GM12878 (cell line): ENCODE measurements around the gene VIPR1. TPM values are rescaled to one million over a fixed set of nuclear protein-coding genes. Genes with fewer than 3 reads are reported as not detected.

Experiments used
- ATAC-seq: fragments of 200-7000 bp; cut with Tn5 transposase; 3 replicates; pipeline ENCODE4 v1.9.1; 2020; ENCODE audit warnings: mild to moderate bottlenecking, moderate library complexity
- BruUV-seq: library from RNA; stranded (reverse); fragments of 400-500 nt; replicated peaks from 2 replicates; lab custom pipeline; 2021; lab: Mats Ljungman, UMichigan
- CTCF ChIA-PET: fragments of 300-600 bp; sonication (Branson Sonifier 250); formaldehyde crosslinking; extraction: SDS; loops from one replicate; lab custom pipeline; 2021; ENCODE audit warnings: inconsistent platforms; lab: Yijun Ruan, JAX
- POLR2A ChIA-PET: fragments of 350-600 bp; formaldehyde crosslinking; extraction: SDS; loops from one replicate; lab custom pipeline; 2021; ENCODE audit warnings: inconsistent platforms; lab: Charles Lee
- RAD21 ChIA-PET: fragments of 300-600 bp; sonication (Branson Sonifier 250); formaldehyde crosslinking; loops from one replicate; lab custom pipeline; 2023; ENCODE audit warnings: antibody characterized with exemption; ENCODE audit not compliant: unreplicated experiment; lab: Charles Lee
- SMC1A ChIA-PET: fragments of 300-600 bp; sonication (Branson Sonifier 250); formaldehyde crosslinking; loops from one replicate; lab custom pipeline; 2023; ENCODE audit not compliant: unreplicated experiment, uncharacterized antibody; lab: Charles Lee
- DNase-seq: peaks from one replicate; pipeline ENCODE4 v3.0.0-alpha.2; 2011; ENCODE audit warnings: low read depth, low spot score
- FAIRE-seq: peaks from 3 replicates; lab custom pipeline; 2011; peaks lifted over from hg19 to GRCh38; lab: Jason Lieb, UNC
- H2AFZ ChIP-seq: 2 replicates; pipeline ENCODE4 v1.6.0; 2011; ENCODE audit warnings: low read depth, low read length, control low read depth; ENCODE audit not compliant: control insufficient read depth
- H3K27ac ChIP-seq: 2 replicates; pipeline ENCODE4 v1.5.1; 2011; ENCODE audit warnings: control low read depth; ENCODE audit not compliant: control insufficient read depth, insufficient read depth
- H3K27me3 ChIP-seq, 2 experiments: replicated peaks in 1 of 2; 2 replicates each; pipeline versions ENCODE4 v1.6.0 to v1.6.1; 2011; ENCODE audit warnings: low read length in 1 of 2; ENCODE audit not compliant: control insufficient read depth in 2 of 2, insufficient read depth in 2 of 2
- H3K36me3 ChIP-seq, 2 experiments: 2 replicates each; pipeline ENCODE4 v1.5.1; 2011; ENCODE audit warnings: low read length in 1 of 2; ENCODE audit not compliant: control insufficient read depth in 2 of 2, insufficient read depth in 2 of 2
- H3K4me1 ChIP-seq: 2 replicates; pipeline ENCODE4 v1.6.1; 2011; ENCODE audit warnings: mild to moderate bottlenecking, low read length, moderate library complexity, mixed read lengths; ENCODE audit not compliant: control insufficient read depth, insufficient read depth
- H3K4me2 ChIP-seq: 2 replicates; pipeline ENCODE4 v1.6.0; 2011; ENCODE audit warnings: control low read depth; ENCODE audit not compliant: control insufficient read depth, insufficient read depth
- H3K4me3 ChIP-seq: fragments of 200-600 bp; sonication (generic); 2 replicates; pipeline ENCODE4 v1.5.1; 2016
- H3K79me2 ChIP-seq: 2 replicates; pipeline ENCODE4 v1.6.0; 2011; ENCODE audit warnings: low read length; ENCODE audit not compliant: control insufficient read depth, insufficient read depth
- H3K9ac ChIP-seq: 2 replicates; pipeline ENCODE4 v1.8.0; 2011; ENCODE audit warnings: low read length, control low read depth, mixed read lengths; ENCODE audit not compliant: control insufficient read depth, insufficient read depth
- H3K9me3 ChIP-seq: replicated peaks from 3 replicates; pipeline ENCODE4 v1.5.1; 2011; ENCODE audit warnings: mild to moderate bottlenecking, low read length; ENCODE audit not compliant: control insufficient read depth, insufficient read depth
- H4K20me1 ChIP-seq: 2 replicates; pipeline ENCODE4 v1.6.0; 2011; ENCODE audit not compliant: control insufficient read depth, insufficient read depth
- EED ChIP-seq: sonication (generic); IDR thresholded peaks from 2 replicates; pipeline ENCODE4 v1.6.1; 2016; ENCODE audit warnings: antibody characterized with exemption, low read depth
- HDGF ChIP-seq: fragments of 450-650 bp; IDR thresholded peaks from 2 replicates; pipeline ENCODE4 v1.6.1; 2016; ENCODE audit warnings: antibody characterized with exemption
- NFXL1 ChIP-seq: fragments of 450-650 bp; IDR thresholded peaks from 2 replicates; pipeline ENCODE4 v1.6.1; 2017; ENCODE audit warnings: antibody characterized with exemption, mild to moderate bottlenecking, borderline replicate concordance
- NR2F1 ChIP-seq: fragments of 450-650 bp; conservative IDR thresholded peaks from 2 replicates; pipeline ENCODE4 v1.6.1; 2017; ENCODE audit warnings: mild to moderate bottlenecking
- PAX8 ChIP-seq: fragments of 450-650 bp; IDR thresholded peaks from 2 replicates; pipeline ENCODE4 v1.6.1; 2017; ENCODE audit warnings: mild to moderate bottlenecking, moderate library complexity
- POU2F2 ChIP-seq: IDR thresholded peaks from 3 replicates; pipeline ENCODE4 v1.6.1; 2011; ENCODE audit warnings: low read depth, mild to moderate bottlenecking, low read length, borderline replicate concordance
- SMAD1 ChIP-seq: fragments of 450-650 bp; IDR thresholded peaks from 2 replicates; pipeline ENCODE4 v1.6.1; 2018; ENCODE audit warnings: mild to moderate bottlenecking, low read depth; ENCODE audit not compliant: partially characterized antibody
- STAT3 ChIP-seq: IDR thresholded peaks from 2 replicates; pipeline ENCODE4 v1.6.1; 2011; ENCODE audit warnings: low read depth, low read length, improper control_type of control experiment
- YY1 ChIP-seq: IDR thresholded peaks from 2 replicates; pipeline ENCODE4 v1.6.1; 2011; ENCODE audit warnings: low read depth, mild to moderate bottlenecking, low read length
- ZNF217 ChIP-seq: fragments of 450-650 bp; IDR thresholded peaks from 2 replicates; pipeline ENCODE4 v1.6.1; 2017; ENCODE audit warnings: antibody characterized with exemption, mild to moderate bottlenecking
- WGBS: methylation state at CpG from one replicate; pipeline ENCODE4 v1.1.6; 2016; ENCODE audit warnings: low lambda C conversion rate; ENCODE audit not compliant: insufficient replicate concordance, insufficient coverage; ENCODE audit errors: missing lambda C conversion rate; 5-methylcytosine and 5-hydroxymethylcytosine counted together
- in situ Hi-C: fragments of 300-500 bp; cut with MboI; formaldehyde crosslinking; loops from 9 replicates; pipeline ENCODE4 v1.14.3; 2018; ENCODE audit warnings: mixed read lengths
- intact Hi-C: fragments of 100-400 bp; cut with micrococcal nuclease; formaldehyde crosslinking; loops from one replicate; pipeline ENCODE4 v1.14.2; 2022; ENCODE audit not compliant: unreplicated experiment
- polyA plus RNA-seq, 11 experiments: library from polyadenylated mRNA; depleted of rRNA in 4 of 11; unstranded in 6 of 11; stranded (reverse) in 5 of 11; fragments of >200 nt; fragmentation: Nextera tagmentation in 4 of 11; fragmentation: Illumina TruSeq in 1 of 11; extraction: Ambion mirVana in 4 of 11; extraction: Trizol in 1 of 11; gene quantifications; 1 replicate in 1 of 11; 2 replicates in 10 of 11; pipeline versions ENCODE4 v1.2.1 to v1.2.3, GENCODE V29; 2011 to 2016; ENCODE audit warnings: inconsistent platforms in 2 of 11, missing spikeins in 2 of 11, low read depth in 1 of 11
- total RNA-seq, 4 experiments: library from RNA; depleted of rRNA in 3 of 4; stranded (reverse); fragments of >200 nt in 3 of 4; fragmentation: Illumina TruSeq in 1 of 4; extraction: Trizol in 1 of 4; gene quantifications; 2 replicates each; pipeline versions ENCODE4 v1.2.1 to v1.2.3, GENCODE V29; 2013 to 2021
- TF ChIP-seq, protein P1 (sequence below): IDR thresholded peaks from 2 replicates; pipeline ENCODE4 v1.6.1; 2012; ENCODE audit warnings: low read depth, low read length, improper control_type of control experiment
- TF ChIP-seq, protein P2 (sequence below): fragments of 450-650 bp; IDR thresholded peaks from 2 replicates; pipeline ENCODE4 v1.6.1; 2018; ENCODE audit warnings: mild to moderate bottlenecking, low read depth, moderate library complexity; ENCODE audit not compliant: partially characterized antibody
- TF ChIP-seq, protein P3 (sequence below): IDR thresholded peaks from 2 replicates; pipeline ENCODE4 v1.6.1; 2012; ENCODE audit warnings: low read length, inconsistent platforms

Gene VIPR1
- total and polyA plus RNA-seq, 10 of the 15 experiments (the other 5 are each of a cell fraction or from before 2014, with no cell fraction given): 0.03 to 0.28 (median 0.12) TPM; not detected in 6

DNA sequence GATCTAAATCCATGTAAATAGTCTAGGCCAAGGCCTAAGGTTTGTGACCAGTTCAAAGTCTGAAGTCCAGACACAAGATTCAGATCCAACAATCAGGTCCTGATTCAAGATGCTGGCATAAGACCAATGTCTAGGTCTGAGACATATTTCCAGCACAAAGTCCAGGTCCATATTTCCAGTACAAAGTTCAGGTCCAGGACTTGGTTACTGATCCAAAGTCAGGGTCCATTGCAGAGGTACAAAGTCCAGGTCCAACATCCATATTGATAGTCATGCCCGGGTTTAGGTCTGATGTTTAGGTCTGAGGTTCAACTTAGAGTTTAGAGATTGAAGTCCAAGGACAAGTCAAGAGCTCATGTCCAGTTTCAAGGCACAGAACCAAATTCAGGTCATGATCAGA, 39.4 kb upstream of the VIPR1 start:
- RAD21 ChIA-PET: interaction anchor here (1.2 kb wide), 1 partner anchor 23 kb away, joined by 3 read pairs; no protein-coding TSS in a partner anchor
- intact Hi-C loops: no loop called here

More for the DNA sequence above, 39.4 kb upstream of the VIPR1 start:
- DNase-seq: no peak
- no peaks in the 10 kb centered on the region for H3K79me2 ChIP-seq
- no peak overlapping the region for H3K27ac ChIP-seq
- TF ChIP-seq EED (no peak), ZNF217 (no peak), YY1 (no peak), SMAD1 (no peak), NR2F1 (no peak), POU2F2 (no peak), STAT3 (no peak), NFXL1 (no peak), HDGF (no peak), PAX8 (no peak)
- TF ChIP-seq, protein P1, sequence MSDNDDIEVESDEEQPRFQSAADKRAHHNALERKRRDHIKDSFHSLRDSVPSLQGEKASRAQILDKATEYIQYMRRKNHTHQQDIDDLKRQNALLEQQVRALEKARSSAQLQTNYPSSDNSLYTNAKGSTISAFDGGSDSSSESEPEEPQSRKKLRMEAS: no peak
- TF ChIP-seq, protein P2, sequence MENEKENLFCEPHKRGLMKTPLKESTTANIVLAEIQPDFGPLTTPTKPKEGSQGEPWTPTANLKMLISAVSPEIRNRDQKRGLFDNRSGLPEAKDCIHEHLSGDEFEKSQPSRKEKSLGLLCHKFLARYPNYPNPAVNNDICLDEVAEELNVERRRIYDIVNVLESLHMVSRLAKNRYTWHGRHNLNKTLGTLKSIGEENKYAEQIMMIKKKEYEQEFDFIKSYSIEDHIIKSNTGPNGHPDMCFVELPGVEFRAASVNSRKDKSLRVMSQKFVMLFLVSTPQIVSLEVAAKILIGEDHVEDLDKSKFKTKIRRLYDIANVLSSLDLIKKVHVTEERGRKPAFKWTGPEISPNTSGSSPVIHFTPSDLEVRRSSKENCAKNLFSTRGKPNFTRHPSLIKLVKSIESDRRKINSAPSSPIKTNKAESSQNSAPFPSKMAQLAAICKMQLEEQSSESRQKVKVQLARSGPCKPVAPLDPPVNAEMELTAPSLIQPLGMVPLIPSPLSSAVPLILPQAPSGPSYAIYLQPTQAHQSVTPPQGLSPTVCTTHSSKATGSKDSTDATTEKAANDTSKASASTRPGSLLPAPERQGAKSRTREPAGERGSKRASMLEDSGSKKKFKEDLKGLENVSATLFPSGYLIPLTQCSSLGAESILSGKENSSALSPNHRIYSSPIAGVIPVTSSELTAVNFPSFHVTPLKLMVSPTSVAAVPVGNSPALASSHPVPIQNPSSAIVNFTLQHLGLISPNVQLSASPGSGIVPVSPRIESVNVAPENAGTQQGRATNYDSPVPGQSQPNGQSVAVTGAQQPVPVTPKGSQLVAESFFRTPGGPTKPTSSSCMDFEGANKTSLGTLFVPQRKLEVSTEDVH: no peak
- TF ChIP-seq, protein P3, sequence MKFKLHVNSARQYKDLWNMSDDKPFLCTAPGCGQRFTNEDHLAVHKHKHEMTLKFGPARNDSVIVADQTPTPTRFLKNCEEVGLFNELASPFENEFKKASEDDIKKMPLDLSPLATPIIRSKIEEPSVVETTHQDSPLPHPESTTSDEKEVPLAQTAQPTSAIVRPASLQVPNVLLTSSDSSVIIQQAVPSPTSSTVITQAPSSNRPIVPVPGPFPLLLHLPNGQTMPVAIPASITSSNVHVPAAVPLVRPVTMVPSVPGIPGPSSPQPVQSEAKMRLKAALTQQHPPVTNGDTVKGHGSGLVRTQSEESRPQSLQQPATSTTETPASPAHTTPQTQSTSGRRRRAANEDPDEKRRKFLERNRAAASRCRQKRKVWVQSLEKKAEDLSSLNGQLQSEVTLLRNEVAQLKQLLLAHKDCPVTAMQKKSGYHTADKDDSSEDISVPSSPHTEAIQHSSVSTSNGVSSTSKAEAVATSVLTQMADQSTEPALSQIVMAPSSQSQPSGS: no peak
- TF ChIP-seq, all 136 proteins: peak for 0
- ChIA-PET POLR2A (interaction anchor here (0.5 kb wide), 1 partner anchor 14 kb away, joined by 7 read pairs; no protein-coding TSS in a partner anchor), CTCF (interaction anchor here (0.9 kb wide), 1 partner anchor 78 kb away, joined by 3 read pairs; no protein-coding TSS in a partner anchor), SMC1A (interaction anchor here (0.7 kb wide), 1 partner anchor 12 kb away, joined by 3 read pairs; no protein-coding TSS in a partner anchor)
- in situ Hi-C loops: no loop called here
- no peak for FAIRE-seq
- BruUV-seq: no TSS peak
- whole genome bisulfite sequencing: 0% methylated on average over 1 of the region's 1 CpG
- Histone ChIP-seq H3K36me3 (no peaks in the 10 kb centered on the region), H3K4me2 (no peak overlapping the region), H3K4me3 (no peak overlapping the region), H4K20me1 (no peaks in the 10 kb centered on the region), H3K27me3 (no peaks in the 10 kb centered on the region), H2AFZ (no peak overlapping the region), H3K9me3 (no peaks in the 10 kb centered on the region), H3K4me1 (no peaks in the 10 kb centered on the region), H3K9ac (no peak overlapping the region)
- no peak for ATAC-seq
